ENCODE results near the gene SGSH.

SGSH gene

GRCh38 chr17:80169107-80169506 is 51.0 kb downstream of the SGSH start:
- H3K4me3 ChIP-seq (ENCODE audit: low read length), result no peak overlapping the region
- no peak for DNase-seq (ENCODE audit: low read depth, low spot score)

- no peak overlapping the region for H3K4me3 ChIP-seq (ENCODE audit: low read length)
- no peak for DNase-seq (ENCODE audit: low read depth, low spot score)
Measured at GRCh38 chr17:80168371-80168770, 51.8 kb downstream of the SGSH start.

GRCh38 chr17:80166446-80166845 is 53.7 kb downstream of the SGSH start:
- DNase-seq (ENCODE audit: low read depth, low spot score), result no peak
- H3K4me3 ChIP-seq (ENCODE audit: low read length), result no peak overlapping the region

- DNase-seq (ENCODE audit: low read depth, low spot score), result no peak
- no peak overlapping the region for H3K4me3 ChIP-seq (ENCODE audit: low read length)
Measured at GRCh38 chr17:80164185-80164584, 55.9 kb downstream of the SGSH start.

- no peak for DNase-seq (ENCODE audit: low read depth, low spot score)
- no peak overlapping the region for H3K4me3 ChIP-seq (ENCODE audit: low read length)
Measured at GRCh38 chr17:80163336-80163735, 56.8 kb downstream of the SGSH start.

GRCh38 chr17:80160536-80160935 is 59.6 kb downstream of the SGSH start:
- no peak overlapping the region for H3K4me3 ChIP-seq (ENCODE audit: low read length)
- no peak for DNase-seq (ENCODE audit: low read depth, low spot score)
